ENCODE measurements around the gene OGFOD1. TPM values are rescaled to one million over a fixed set of nuclear protein-coding genes. Genes with fewer than 3 reads are reported as not detected.

Gene OGFOD1
- total and polyA plus RNA-seq, 9 of the 15 experiments (the other 6 are each of a cell fraction or from before 2014, with no cell fraction given), result 60.4 to 134 (median 85.8) TPM

DNA sequence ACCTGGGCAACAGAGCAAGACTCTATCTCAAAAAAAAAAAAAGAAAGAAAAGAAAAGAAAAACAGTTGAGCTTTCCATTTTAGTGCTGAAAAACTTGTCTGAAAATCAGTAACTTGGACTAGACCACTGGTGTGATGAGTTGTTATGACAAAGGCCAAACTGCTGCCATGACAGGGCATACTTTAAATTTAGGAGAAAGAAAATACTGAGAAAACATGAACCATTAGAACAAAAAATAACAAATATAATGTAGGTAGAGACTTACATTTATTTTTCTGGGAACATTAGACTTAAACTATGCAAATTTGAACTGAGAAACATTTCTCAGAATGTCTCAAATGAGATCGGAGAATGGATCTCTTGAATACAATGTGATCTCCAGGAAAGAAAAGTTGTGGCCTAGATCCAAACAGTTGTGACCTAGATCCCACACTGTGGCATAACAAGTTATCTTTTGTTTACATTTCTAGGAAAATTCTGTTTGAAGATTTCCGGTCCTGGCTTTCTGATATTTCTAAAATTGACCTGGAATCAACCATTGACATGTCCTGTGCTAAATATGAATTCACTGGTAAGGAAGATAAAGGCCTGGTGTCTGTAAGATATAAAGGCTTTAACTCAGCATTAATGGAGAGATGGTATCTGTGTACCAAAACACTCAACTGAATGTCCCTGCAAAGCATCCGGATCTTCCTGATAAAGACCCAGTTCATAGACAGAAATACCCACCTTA, 10.9 kb downstream of the OGFOD1 start (continued):
- TF ChIP-seq, protein P1, sequence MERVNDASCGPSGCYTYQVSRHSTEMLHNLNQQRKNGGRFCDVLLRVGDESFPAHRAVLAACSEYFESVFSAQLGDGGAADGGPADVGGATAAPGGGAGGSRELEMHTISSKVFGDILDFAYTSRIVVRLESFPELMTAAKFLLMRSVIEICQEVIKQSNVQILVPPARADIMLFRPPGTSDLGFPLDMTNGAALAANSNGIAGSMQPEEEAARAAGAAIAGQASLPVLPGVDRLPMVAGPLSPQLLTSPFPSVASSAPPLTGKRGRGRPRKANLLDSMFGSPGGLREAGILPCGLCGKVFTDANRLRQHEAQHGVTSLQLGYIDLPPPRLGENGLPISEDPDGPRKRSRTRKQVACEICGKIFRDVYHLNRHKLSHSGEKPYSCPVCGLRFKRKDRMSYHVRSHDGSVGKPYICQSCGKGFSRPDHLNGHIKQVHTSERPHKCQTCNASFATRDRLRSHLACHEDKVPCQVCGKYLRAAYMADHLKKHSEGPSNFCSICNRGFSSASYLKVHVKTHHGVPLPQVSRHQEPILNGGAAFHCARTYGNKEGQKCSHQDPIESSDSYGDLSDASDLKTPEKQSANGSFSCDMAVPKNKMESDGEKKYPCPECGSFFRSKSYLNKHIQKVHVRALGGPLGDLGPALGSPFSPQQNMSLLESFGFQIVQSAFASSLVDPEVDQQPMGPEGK (CRISPR knock-in tag; IDR thresholded peaks at IDR 0.05; ENCODE audit: borderline replicate concordance), result no peak
- TF ChIP-seq ZNF408 (CRISPR knock-in tag; IDR thresholded peaks at IDR 0.05; ENCODE audit: low read depth) (no peak), TAF1 (IDR thresholded peaks at IDR 0.05; ENCODE audit: control insufficient read depth, extremely low read depth, insufficient read depth, low read length, severe bottlenecking) (no peak), NR3C1 (CRISPR knock-in tag; IDR thresholded peaks at IDR 0.05) (no peak), CC2D1A (IDR thresholded peaks at IDR 0.05) (peak; percentile 98), NFATC3 (IDR thresholded peaks at IDR 0.05) (no peak; the same call in 1 of the 2 replicates), ZBTB17 (CRISPR knock-in tag; IDR thresholded peaks at IDR 0.05) (no peak), NCOA4 (IDR thresholded peaks at IDR 0.05; ENCODE audit: partially characterized antibody) (no peak), SP1 (CRISPR knock-in tag; IDR thresholded peaks at IDR 0.05) (no peak), ZFPM2 (CRISPR knock-in tag; IDR thresholded peaks at IDR 0.05) (no peak), PRPF4 (IDR thresholded peaks at IDR 0.05; ENCODE audit: insufficient read depth, low read depth, low read length, poor library complexity, severe bottlenecking) (no peak), ARHGAP35 (IDR thresholded peaks at IDR 0.05; ENCODE audit: partially characterized antibody) (no peak), IRF2 (CRISPR knock-in tag; IDR thresholded peaks at IDR 0.05) (no peak), BCOR (IDR thresholded peaks at IDR 0.05) (no peak), PTTG1 (tag; IDR thresholded peaks at IDR 0.05; ENCODE audit: low read depth) (peak; percentile 72), MBD2 (IDR thresholded peaks at IDR 0.05; ENCODE audit: borderline replicate concordance, low read depth) (peak; percentile 50; the same call in 1 of the 2 replicates)
- TF ChIP-seq, protein P2, sequence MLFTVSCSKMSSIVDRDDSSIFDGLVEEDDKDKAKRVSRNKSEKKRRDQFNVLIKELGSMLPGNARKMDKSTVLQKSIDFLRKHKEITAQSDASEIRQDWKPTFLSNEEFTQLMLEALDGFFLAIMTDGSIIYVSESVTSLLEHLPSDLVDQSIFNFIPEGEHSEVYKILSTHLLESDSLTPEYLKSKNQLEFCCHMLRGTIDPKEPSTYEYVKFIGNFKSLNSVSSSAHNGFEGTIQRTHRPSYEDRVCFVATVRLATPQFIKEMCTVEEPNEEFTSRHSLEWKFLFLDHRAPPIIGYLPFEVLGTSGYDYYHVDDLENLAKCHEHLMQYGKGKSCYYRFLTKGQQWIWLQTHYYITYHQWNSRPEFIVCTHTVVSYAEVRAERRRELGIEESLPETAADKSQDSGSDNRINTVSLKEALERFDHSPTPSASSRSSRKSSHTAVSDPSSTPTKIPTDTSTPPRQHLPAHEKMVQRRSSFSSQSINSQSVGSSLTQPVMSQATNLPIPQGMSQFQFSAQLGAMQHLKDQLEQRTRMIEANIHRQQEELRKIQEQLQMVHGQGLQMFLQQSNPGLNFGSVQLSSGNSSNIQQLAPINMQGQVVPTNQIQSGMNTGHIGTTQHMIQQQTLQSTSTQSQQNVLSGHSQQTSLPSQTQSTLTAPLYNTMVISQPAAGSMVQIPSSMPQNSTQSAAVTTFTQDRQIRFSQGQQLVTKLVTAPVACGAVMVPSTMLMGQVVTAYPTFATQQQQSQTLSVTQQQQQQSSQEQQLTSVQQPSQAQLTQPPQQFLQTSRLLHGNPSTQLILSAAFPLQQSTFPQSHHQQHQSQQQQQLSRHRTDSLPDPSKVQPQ (CRISPR knock-in tag; IDR thresholded peaks at IDR 0.05; ENCODE audit: borderline replicate concordance), result no peak
- TF ChIP-seq, protein P3, sequence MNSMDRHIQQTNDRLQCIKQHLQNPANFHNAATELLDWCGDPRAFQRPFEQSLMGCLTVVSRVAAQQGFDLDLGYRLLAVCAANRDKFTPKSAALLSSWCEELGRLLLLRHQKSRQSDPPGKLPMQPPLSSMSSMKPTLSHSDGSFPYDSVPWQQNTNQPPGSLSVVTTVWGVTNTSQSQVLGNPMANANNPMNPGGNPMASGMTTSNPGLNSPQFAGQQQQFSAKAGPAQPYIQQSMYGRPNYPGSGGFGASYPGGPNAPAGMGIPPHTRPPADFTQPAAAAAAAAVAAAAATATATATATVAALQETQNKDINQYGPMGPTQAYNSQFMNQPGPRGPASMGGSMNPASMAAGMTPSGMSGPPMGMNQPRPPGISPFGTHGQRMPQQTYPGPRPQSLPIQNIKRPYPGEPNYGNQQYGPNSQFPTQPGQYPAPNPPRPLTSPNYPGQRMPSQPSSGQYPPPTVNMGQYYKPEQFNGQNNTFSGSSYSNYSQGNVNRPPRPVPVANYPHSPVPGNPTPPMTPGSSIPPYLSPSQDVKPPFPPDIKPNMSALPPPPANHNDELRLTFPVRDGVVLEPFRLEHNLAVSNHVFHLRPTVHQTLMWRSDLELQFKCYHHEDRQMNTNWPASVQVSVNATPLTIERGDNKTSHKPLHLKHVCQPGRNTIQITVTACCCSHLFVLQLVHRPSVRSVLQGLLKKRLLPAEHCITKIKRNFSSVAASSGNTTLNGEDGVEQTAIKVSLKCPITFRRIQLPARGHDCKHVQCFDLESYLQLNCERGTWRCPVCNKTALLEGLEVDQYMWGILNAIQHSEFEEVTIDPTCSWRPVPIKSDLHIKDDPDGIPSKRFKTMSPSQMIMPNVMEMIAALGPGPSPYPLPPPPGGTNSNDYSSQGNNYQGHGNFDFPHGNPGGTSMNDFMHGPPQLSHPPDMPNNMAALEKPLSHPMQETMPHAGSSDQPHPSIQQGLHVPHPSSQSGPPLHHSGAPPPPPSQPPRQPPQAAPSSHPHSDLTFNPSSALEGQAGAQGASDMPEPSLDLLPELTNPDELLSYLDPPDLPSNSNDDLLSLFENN (IDR thresholded peaks at IDR 0.05; ENCODE audit: low read depth in 2 of 2, low read length in 2 of 2), result 0 out of 4 replicates have a peak, but pooled peaks of 1 of the 2 experiments have one; percentile 59
